Spinal cord (tissue), 10 donors: ENCODE results near the gene MAPK6. TPM values are rescaled to one million over a fixed set of nuclear protein-coding genes. Genes with fewer than 3 reads are reported as not detected.
A peak's percentile ranks its signal among the peaks of the same experiment; 100 is the strongest.

ENCODE experiments used
- DNase-seq, 6 donors: peaks; one replicate each; pipeline versions ENCODE4 v3.0.0 to v3.0.0-alpha.2; 2013 to 2015; ENCODE audit warnings: low spot score in 6 of 6, low read depth in 4 of 6
- H3K27ac ChIP-seq: one replicate; pipeline ENCODE4 v1.5.1; 2013; ENCODE audit warnings: low read depth, low read length, control low read depth
- H3K27me3 ChIP-seq: one replicate; pipeline ENCODE4 v1.6.1; 2013; ENCODE audit warnings: low read length; ENCODE audit not compliant: control insufficient read depth, insufficient read depth
- H3K36me3 ChIP-seq: one replicate; pipeline ENCODE4 v1.6.1; 2013; ENCODE audit warnings: low read length; ENCODE audit not compliant: control insufficient read depth, insufficient read depth
- H3K4me1 ChIP-seq: one replicate; pipeline ENCODE4 v1.6.1; 2013; ENCODE audit warnings: low read length; ENCODE audit not compliant: control insufficient read depth, insufficient read depth
- H3K4me3 ChIP-seq: one replicate; pipeline ENCODE4 v1.5.1; 2013; ENCODE audit warnings: low read depth, low read length, control low read depth
- H3K9me3 ChIP-seq: one replicate; pipeline ENCODE4 v1.6.1; 2013; ENCODE audit warnings: low read length; ENCODE audit not compliant: control insufficient read depth, insufficient read depth
- WGBS: methylation state at CpG from one replicate; pipeline ENCODE4 v1.1.5; 2013; ENCODE audit warnings: missing lambda C conversion rate; ENCODE audit not compliant: insufficient coverage; 5-methylcytosine and 5-hydroxymethylcytosine counted together
- polyA plus RNA-seq, 2 donors: library from polyadenylated mRNA; unstranded; fragments of 120-200 nt; gene quantifications; one replicate each; pipeline ENCODE4 v1.2.1, GENCODE V29; 2013; ENCODE audit not compliant: insufficient read length in 2 of 2
- total RNA-seq, 2 donors: library from RNA; depleted of rRNA in 1 of 2; stranded (reverse); fragments of 120-200 nt in 1 of 2; fragments of >200 nt in 1 of 2; gene quantifications; one replicate each; pipeline versions ENCODE4 v1.2.3 to v1.2.4, GENCODE V29; 2013 to 2014
- donor health status: healthy.

MAPK6 gene
- total and polyA plus RNA-seq, 4 donors = 36.5 to 85.9 (median 64.3) TPM

DNA sequence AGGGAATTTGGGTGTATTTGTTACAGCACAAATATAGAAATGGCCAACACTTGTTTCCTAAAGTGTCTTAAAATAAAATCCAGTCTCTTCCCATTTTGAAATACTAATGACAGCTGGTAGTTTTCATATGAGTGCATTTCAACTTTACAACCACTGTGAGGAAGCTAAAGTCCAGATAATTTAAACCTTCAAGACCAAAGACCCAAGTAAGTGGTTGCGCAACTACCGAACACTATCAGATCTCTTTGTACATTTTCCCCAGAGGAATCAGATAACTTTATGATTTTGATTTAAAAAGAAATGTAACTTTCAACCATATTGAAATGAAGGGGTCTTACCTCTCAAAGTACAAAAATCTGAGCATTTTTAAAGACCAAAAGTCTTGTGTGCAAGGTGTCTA is 79.3 kb downstream of the MAPK6 start:
- Histone ChIP-seq H3K4me3 (no peak overlapping the region), H3K27ac (no peak overlapping the region), H3K9me3 (no peaks in the 10 kb centered on the region), H3K36me3 (no peaks in the 10 kb centered on the region), H3K27me3 (no peaks in the 10 kb centered on the region), H3K4me1 (no peaks in the 10 kb centered on the region)
- WGBS = no CpG with 5 or more reads among the region's 2 CpGs
- DNase-seq = no peak

DNA sequence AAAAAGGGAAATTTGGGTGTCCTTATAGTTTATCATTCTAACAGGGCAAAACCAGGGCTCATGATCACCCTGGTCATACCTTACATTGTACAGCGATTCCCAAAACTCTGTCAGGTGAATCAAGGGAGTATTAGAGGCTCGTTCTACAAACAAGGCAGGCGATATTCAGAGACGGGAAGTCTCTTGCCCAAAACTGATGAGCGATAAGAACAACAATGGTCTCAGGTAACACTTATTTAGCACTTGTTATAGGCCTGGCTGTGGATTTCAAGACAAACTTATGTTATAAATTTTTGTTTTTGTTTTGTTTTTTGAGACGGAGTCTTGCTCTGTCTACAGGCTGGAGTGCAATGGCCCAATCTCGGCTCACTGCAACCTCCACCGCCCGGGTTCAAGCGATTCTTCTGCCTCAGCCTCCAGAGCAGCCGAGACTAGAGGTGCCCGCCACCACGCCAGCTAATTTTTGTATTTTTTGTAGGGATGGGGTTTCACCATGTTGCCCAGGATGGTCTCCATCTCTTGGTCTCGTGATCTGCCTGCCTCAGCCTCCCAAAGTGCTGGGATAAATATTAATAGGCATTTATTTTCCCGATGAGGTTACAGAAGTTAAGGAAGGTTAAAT is 80.7 kb downstream of the MAPK6 start:
- Histone ChIP-seq H3K36me3 (no peaks in the 10 kb centered on the region), H3K27me3 (no peaks in the 10 kb centered on the region), H3K9me3 (no peaks in the 10 kb centered on the region), H3K27ac (no peak overlapping the region), H3K4me1 (no peaks in the 10 kb centered on the region), H3K4me3 (no peak overlapping the region)
- DNase-seq = no peak
- WGBS = 92% methylated on average over 11 of the region's 15 CpGs

GRCh38 chr15:52100807-52101442 is 81.9 kb downstream of the MAPK6 start:
- Histone ChIP-seq H3K9me3 (no peaks in the 10 kb centered on the region), H3K27ac (no peak overlapping the region), H3K4me1 (no peaks in the 10 kb centered on the region), H3K36me3 (no peaks in the 10 kb centered on the region), H3K4me3 (no peak overlapping the region), H3K27me3 (no peaks in the 10 kb centered on the region)
- peak in 1 of 6 donors; percentile 35 for DNase-seq
- WGBS = 71% methylated on average over 6 of the region's 6 CpGs

GRCh38 chr15:52101542-52102323 is 82.7 kb downstream of the MAPK6 start:
- no peaks in the 10 kb centered on the region for H3K9me3 ChIP-seq
- H3K4me3 ChIP-seq = no peak overlapping the region
- H3K27ac ChIP-seq = no peak overlapping the region
- no peaks in the 10 kb centered on the region for H3K36me3 ChIP-seq
- H3K4me1 ChIP-seq = no peaks in the 10 kb centered on the region
- peak in 1 of 6 donors; percentile 56 for DNase-seq
- no peaks in the 10 kb centered on the region for H3K27me3 ChIP-seq
- WGBS = 96% methylated on average over 11 of the region's 16 CpGs

GRCh38 chr15:52102463-52102862 is 83.4 kb downstream of the MAPK6 start:
- no peak overlapping the region for H3K27ac ChIP-seq
- no peak for DNase-seq
- H3K4me3 ChIP-seq = no peak overlapping the region
- WGBS = 100% methylated on average over 2 of the region's 2 CpGs
- no peaks in the 10 kb centered on the region for H3K4me1 ChIP-seq
- no peaks in the 10 kb centered on the region for H3K9me3 ChIP-seq
- no peaks in the 10 kb centered on the region for H3K36me3 ChIP-seq
- no peaks in the 10 kb centered on the region for H3K27me3 ChIP-seq

DNA sequence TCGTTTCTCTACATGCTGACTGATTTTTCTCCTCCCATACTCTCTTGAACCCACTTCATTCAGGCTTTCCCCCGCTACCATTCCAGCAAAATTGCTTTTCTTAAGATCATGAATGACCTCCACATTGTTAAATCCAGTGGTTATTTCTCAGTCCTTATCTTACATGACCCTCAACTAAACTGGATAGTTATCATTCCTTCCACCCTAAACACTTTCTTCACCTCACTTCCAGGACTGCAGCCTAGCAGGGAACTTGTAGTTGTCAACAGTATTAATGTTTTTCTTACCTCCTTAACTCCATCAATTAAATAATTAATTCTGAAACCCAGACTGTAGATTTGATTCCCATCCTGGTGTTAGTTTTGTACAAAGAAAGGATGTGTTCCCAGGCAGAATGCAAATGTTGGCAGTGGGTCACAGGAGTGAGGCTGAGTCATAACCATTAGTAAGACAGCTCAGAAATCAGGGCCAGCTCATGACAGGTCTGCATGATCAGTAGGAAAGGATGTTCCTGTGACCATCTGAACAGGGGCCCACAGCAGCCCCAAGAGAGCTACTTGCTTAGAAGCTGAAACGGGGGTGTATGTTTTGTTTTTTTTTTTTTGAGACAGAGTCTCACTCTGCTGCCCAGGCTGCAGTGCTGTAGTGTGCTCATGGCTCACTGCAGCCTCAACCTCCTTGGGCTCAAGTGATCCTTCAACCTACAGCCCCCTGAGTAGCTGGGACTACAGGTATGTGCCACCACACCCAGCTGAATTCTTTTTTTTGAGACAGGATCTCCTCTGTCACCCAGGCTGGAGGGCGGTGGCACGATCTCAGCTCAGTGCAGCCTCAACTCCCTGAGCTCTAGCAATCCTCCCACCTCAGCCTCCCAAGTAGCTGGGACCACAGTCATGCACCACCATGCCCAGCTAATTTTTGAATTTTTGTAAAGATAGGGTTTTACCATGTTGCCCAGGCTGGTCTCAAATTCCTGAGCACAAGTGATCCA is 84.5 kb downstream of the MAPK6 start:
- DNase-seq = no peak

DNA sequence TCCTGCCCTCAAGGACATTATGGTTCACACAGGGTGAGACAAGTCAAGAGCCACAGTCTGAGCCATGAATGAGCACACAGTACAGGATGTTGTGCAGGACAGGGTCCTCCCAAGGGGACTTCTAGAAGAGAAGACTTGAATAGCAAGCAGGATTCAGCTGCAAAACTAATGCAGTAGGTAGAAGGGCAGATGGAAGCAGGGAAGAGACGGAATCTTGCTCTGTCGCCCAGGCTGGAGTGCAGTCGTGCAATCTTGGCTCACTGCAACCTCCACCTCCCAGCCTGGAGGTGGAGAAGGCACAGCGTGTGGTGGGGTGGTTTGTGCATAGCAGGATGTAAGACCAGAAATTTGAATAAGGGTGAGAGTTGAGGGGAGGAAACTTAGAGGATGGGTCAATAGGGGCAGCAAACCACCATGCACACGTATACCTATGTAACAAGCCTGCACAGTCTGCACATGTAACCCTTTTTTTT is 85.5 kb downstream of the MAPK6 start:
- H3K36me3 ChIP-seq = no peaks in the 10 kb centered on the region
- peaks cover 4% of the 10 kb centered on the region for H3K27me3 ChIP-seq
- H3K4me1 ChIP-seq = no peaks in the 10 kb centered on the region
- no peaks in the 10 kb centered on the region for H3K9me3 ChIP-seq
- DNase-seq = no peak
- no peak overlapping the region for H3K27ac ChIP-seq
- H3K4me3 ChIP-seq = no peak overlapping the region
- 93% methylated on average over 3 of the region's 5 CpGs for whole genome bisulfite sequencing

More for the DNA sequence above, 84.5 kb downstream of the MAPK6 start:
- H3K9me3 ChIP-seq = no peaks in the 10 kb centered on the region
- H3K27ac ChIP-seq = no peak overlapping the region
- 79% methylated on average over 2 of the region's 5 CpGs for WGBS
- no peaks in the 10 kb centered on the region for H3K4me1 ChIP-seq
- H3K27me3 ChIP-seq = no peaks in the 10 kb centered on the region
- no peak overlapping the region for H3K4me3 ChIP-seq
- no peaks in the 10 kb centered on the region for H3K36me3 ChIP-seq

DNA sequence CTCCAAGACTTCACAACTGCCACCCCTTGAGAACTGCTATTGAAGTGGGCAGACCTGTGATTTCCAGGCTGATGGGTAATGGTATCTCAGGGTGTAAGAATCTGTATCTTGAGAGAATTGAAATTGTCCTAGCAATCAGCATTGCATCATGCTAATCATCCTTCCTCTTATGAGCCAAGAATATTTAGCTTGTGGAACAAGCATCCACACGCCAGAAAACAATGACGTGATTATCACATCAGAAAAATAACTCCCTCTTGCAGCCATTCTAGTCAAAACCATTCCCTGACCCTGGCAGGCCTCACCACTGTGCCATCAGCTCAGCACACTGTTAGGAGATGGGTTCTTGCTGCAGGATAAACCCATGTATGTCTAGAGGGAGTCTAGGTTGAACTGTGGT is 86.8 kb downstream of the MAPK6 start:
- H3K9me3 ChIP-seq = no peaks in the 10 kb centered on the region
- H3K4me1 ChIP-seq = no peaks in the 10 kb centered on the region
- H3K27ac ChIP-seq = no peak overlapping the region
- WGBS = 83% methylated on average over 2 of the region's 2 CpGs
- no peaks in the 10 kb centered on the region for H3K36me3 ChIP-seq
- no peak for DNase-seq
- H3K4me3 ChIP-seq = no peak overlapping the region
- H3K27me3 ChIP-seq = peaks cover 9% of the 10 kb centered on the region

GRCh38 chr15:52106641-52107040 is 87.6 kb downstream of the MAPK6 start:
- H3K4me1 ChIP-seq = no peaks in the 10 kb centered on the region
- peaks cover 15% of the 10 kb centered on the region for H3K27me3 ChIP-seq
- WGBS = 91% methylated on average over 2 of the region's 6 CpGs
- no peaks in the 10 kb centered on the region for H3K36me3 ChIP-seq
- no peak overlapping the region for H3K27ac ChIP-seq
- H3K9me3 ChIP-seq = no peaks in the 10 kb centered on the region
- no peak for DNase-seq
- no peak overlapping the region for H3K4me3 ChIP-seq
